AG04450 (cell line): ENCODE data around the gene CYTH2. TPM values are rescaled to one million over a fixed set of nuclear protein-coding genes. Genes with fewer than 3 reads are reported as not detected.

ENCODE experiments used
- CTCF ChIA-PET: fragments of 300-600, 350-600 bp; formaldehyde crosslinking; extraction: SDS; loops from one replicate; lab custom pipeline; 2022; ENCODE audit warnings: antibody characterized with exemption, inconsistent platforms; lab: Charles Lee
- POLR2A ChIA-PET: fragments of 350-600 bp; formaldehyde crosslinking; extraction: SDS; loops from one replicate; lab custom pipeline; 2021; ENCODE audit warnings: antibody characterized with exemption, inconsistent platforms; lab: Yijun Ruan, JAX
- DNase-seq: peaks from one replicate; pipeline ENCODE4 v3.0.0-alpha.2; 2011; ENCODE audit warnings: low read depth, low spot score
- H3K27ac ChIP-seq: one replicate; pipeline ENCODE4 v1.5.1; 2012; ENCODE audit warnings: low read depth, low read length, control low read depth
- H3K27me3 ChIP-seq: one replicate; pipeline ENCODE4 v1.6.0; 2012; ENCODE audit warnings: low read length; ENCODE audit not compliant: control insufficient read depth, insufficient read depth
- H3K4me3 ChIP-seq: 2 replicates; pipeline ENCODE4 v1.5.1; 2011; ENCODE audit warnings: mild to moderate bottlenecking, low read depth, low read length, control low read depth
- H3K9me3 ChIP-seq: 2 replicates; pipeline ENCODE4 v1.5.1; 2012; ENCODE audit warnings: low read length; ENCODE audit not compliant: control insufficient read depth, insufficient read depth
- polyA plus RNA-seq: library from polyadenylated mRNA; depleted of rRNA; stranded (reverse); fragments of >200 nt; gene quantifications from 2 replicates; pipeline ENCODE4 v1.2.3, GENCODE V29; 2011
- TF ChIP-seq, protein P1 (sequence below): IDR thresholded peaks from 2 replicates; pipeline ENCODE4 v1.5.1; 2011; ENCODE audit warnings: low read depth, low read length, control low read depth, inconsistent platforms

Gene CYTH2
- polyA plus RNA-seq, 1 experiment = 29.3 TPM

DNA sequence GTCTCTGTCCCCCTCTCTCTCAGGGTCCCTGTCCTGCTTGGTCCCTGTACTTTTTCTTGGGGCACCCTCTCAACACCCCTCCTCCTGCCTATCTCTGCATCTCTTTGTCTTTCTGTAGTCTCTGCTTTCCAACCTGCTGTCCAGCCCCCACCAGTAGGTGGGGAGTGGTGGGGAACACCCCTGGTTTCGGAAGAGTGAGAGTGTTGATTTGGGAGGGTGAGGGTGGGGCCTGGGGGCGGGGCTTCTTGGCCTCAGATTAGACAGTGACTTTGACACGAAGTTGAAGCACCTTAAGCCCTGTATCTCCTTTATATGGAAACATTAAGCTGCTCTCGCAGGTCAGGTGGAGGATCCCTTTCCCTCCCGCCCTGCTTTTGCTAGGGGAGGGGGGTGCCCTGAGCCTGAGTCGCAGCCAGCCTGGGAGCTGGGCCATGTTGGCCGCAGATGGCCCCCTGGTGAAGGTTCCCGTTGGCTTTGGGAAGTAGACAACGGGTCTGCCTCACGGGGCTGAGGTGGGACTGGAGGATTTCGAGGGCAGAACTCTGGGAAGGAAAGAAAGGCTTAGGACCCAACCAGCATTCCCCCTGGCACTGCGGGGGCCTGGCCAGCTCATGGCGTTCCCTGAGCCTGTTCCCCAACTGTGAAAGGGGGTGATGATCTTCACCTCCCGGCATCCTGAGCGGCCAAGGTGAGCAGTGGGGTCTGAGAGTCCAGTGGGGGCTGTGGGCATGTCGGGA is 13.8 kb upstream of the CYTH2 start, which contains the start of gene KCNJ14:
TSS of gene KCNJ14 (plus strand) at position 404 of the 737 bp plus-strand sequence. CDS start 6,151 bp downstream, outside the sequence.
- ChIA-PET CTCF (no interaction called here), POLR2A (no interaction called here)
- TF ChIP-seq, protein P1, sequence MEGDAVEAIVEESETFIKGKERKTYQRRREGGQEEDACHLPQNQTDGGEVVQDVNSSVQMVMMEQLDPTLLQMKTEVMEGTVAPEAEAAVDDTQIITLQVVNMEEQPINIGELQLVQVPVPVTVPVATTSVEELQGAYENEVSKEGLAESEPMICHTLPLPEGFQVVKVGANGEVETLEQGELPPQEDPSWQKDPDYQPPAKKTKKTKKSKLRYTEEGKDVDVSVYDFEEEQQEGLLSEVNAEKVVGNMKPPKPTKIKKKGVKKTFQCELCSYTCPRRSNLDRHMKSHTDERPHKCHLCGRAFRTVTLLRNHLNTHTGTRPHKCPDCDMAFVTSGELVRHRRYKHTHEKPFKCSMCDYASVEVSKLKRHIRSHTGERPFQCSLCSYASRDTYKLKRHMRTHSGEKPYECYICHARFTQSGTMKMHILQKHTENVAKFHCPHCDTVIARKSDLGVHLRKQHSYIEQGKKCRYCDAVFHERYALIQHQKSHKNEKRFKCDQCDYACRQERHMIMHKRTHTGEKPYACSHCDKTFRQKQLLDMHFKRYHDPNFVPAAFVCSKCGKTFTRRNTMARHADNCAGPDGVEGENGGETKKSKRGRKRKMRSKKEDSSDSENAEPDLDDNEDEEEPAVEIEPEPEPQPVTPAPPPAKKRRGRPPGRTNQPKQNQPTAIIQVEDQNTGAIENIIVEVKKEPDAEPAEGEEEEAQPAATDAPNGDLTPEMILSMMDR = no peak
- Histone ChIP-seq H3K4me3 (no peak within 1 kb of the TSS), H3K27me3 (no peaks in the 10 kb centered on the region), H3K27ac (no peak within 1 kb of the TSS), H3K9me3 (no peaks in the 10 kb centered on the region)
- DNase-seq = no peak

DNA sequence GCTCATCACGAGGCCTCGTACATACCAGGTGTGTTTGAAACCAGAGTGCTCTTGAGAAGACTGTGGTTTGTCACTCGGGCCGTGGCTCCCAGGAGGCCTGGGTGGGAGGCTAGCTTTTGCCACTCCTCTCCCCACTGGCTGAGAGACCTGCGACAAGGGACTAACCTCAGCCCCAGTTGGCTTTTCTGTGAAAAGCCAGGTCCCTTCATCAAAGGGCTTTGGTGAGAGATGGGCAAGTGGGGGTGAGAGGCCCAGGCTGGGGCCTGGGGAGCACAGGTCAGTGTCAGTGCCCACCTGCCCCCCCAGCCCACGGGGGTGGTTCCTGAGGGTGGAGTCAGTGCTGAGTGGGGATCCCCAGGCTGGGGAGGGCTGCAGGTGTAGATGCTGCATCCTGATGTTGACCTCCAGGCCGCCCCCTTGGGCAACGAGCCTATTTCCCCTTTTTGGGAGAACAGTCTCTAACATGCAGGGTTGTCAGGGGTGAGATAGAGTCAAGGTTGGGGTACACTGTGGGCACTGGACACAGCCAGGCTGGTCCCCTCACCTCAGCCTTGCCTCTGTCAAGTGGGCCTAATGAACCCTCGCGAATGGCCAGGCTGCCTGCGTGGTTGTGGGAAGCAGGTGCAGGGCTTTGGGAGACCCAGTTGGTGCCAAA is 13.1 kb upstream of the CYTH2 start:
- CTCF ChIA-PET = no interaction called here
- TF ChIP-seq, protein P1 = no peak
- Histone ChIP-seq H3K27me3 (no peaks in the 10 kb centered on the region), H3K27ac (no peak overlapping the region), H3K9me3 (no peaks in the 10 kb centered on the region), H3K4me3 (no peak overlapping the region)
- POLR2A ChIA-PET = no interaction called here
- no peak for DNase-seq

DNA sequence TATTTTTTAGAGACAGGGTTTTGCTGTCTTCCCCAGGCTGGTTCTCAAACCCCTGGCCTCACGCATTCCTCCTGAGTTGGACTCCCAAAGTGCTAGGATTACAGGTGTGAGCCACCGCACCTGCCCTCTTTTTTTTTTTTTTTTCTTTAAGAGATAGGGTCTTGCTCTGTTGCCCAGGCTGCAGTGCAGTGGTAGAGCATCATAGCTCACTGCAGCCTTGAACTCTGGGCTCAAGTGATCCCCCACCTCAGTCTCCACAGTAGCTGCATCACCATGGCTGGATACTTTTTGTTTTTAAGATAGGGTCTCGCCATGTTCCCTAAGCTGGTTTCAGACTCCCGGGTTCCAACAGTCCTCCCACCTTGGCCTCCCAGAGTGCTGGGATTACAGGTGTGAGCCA is 12.3 kb upstream of the CYTH2 start:
- ChIA-PET CTCF (interaction anchor here (0.8 kb wide), 1 partner anchor 132 kb away, joined by 3 read pairs; no protein-coding TSS in a partner anchor), POLR2A (no interaction called here)
- TF ChIP-seq, protein P1 = no peak
- DNase-seq = no peak
- Histone ChIP-seq H3K9me3 (no peaks in the 10 kb centered on the region; the same call in 1 of the 2 replicates), H3K27me3 (no peaks in the 10 kb centered on the region), H3K4me3 (no peak overlapping the region), H3K27ac (no peak overlapping the region)

DNA sequence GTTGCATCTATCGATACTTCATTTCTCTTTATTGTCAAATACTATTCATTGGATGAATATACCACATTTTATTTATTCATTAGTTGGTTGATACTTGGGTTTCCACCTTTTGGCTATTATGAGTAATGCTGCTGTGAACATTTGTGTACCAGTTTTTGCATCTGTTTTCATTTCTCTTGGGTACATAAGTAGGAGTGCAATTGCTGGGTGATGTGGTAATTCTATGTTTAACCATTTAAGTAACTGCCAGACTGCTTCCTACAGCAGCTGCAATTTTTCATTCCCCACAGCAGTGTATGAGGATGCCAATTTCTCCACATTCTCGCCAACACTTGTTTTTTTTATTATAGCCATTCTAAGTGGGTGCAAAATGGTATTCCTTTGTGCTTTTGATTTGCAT is 11.2 kb upstream of the CYTH2 start:
- TF ChIP-seq, protein P1 = no peak
- ChIA-PET CTCF (interaction anchor here (1.1 kb wide), 1 partner anchor 13 kb away, joined by 3 read pairs; no protein-coding TSS in a partner anchor), POLR2A (interaction anchor here (0.6 kb wide), 1 partner anchor 9 kb away, joined by 3 read pairs; no protein-coding TSS in a partner anchor)
- no peak overlapping the region for H3K4me3 ChIP-seq
- DNase-seq = no peak
- H3K27ac ChIP-seq = no peak overlapping the region
- no peaks in the 10 kb centered on the region; the same call in 1 of the 2 replicates for H3K9me3 ChIP-seq
- H3K27me3 ChIP-seq = no peaks in the 10 kb centered on the region

DNA sequence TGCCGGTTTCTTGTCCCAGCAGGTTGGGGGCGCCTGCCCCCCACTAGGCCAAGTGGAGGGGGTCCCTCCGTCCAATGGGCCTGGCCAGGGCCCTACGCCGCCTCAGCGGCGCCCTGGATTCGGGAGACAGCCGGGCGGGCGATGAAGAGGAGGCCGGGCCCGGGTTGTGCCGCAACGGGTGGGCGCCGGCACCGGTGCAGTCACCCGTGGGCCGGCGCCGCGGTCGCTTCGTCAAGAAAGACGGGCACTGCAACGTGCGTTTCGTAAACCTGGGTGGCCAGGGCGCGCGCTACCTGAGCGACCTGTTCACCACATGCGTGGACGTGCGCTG is 7.6 kb upstream of the CYTH2 start:
- H3K9me3 ChIP-seq = no peaks in the 10 kb centered on the region; the same call in 1 of the 2 replicates
- no peak overlapping the region for H3K27ac ChIP-seq
- no peak overlapping the region for H3K4me3 ChIP-seq
- ChIA-PET POLR2A (no interaction called here), CTCF (interaction anchor here (1.1 to 1.3 kb wide), 2 partner anchors 17 to 28 kb away, joined by 3 to 4 read pairs; no protein-coding TSS in a partner anchor)
- H3K27me3 ChIP-seq = no peaks in the 10 kb centered on the region
- TF ChIP-seq, protein P1 = no peak
- no peak for DNase-seq
